ENCODE data around the gene STX8. TPM values are rescaled to one million over a fixed set of nuclear protein-coding genes. Genes with fewer than 3 reads are reported as not detected.

The STX8 gene
- total and polyA plus RNA-seq, 12 donors = 53.3 to 80.1 (median 63.9) TPM

- no peaks in the 10 kb centered on the region for H3K9me3 ChIP-seq
- WGBS, 2 donors = 84 to 91% methylated on average over 5 of the region's 5 CpGs
- no peak overlapping the region for H3K27ac ChIP-seq
- H3K4me3 ChIP-seq = no peak overlapping the region
- intact Hi-C loops (cut with DNase I) = loop anchor here in 4 of 10 donors (10.0 kb wide), 5 partner anchors 56 to 304 kb away; no protein-coding TSS in a partner anchor
- TF ChIP-seq CTCF (IDR thresholded peaks at IDR 0.05) = no peak
- no peaks in the 10 kb centered on the region for H3K27me3 ChIP-seq
- H3K4me1 ChIP-seq = no peaks in the 10 kb centered on the region
- H3K36me3 ChIP-seq = peaks cover 0 to 7% (median 0%) of the 10 kb centered on the region in 9 donors
- DNase-seq (no peak), ATAC-seq (no peak)
Measured at GRCh38 chr17:9298776-9299295, 276.8 kb downstream of the STX8 start.

GRCh38 chr17:9298135-9298534, 277.5 kb downstream of the STX8 start:
- no peak for TF ChIP-seq CTCF (IDR thresholded peaks at IDR 0.05)
- WGBS, 2 donors = 72 to 86% methylated on average over 5 of the region's 5 CpGs
- H3K36me3 ChIP-seq = peaks cover 0 to 7% (median 0%) of the 10 kb centered on the region in 9 donors

DNA sequence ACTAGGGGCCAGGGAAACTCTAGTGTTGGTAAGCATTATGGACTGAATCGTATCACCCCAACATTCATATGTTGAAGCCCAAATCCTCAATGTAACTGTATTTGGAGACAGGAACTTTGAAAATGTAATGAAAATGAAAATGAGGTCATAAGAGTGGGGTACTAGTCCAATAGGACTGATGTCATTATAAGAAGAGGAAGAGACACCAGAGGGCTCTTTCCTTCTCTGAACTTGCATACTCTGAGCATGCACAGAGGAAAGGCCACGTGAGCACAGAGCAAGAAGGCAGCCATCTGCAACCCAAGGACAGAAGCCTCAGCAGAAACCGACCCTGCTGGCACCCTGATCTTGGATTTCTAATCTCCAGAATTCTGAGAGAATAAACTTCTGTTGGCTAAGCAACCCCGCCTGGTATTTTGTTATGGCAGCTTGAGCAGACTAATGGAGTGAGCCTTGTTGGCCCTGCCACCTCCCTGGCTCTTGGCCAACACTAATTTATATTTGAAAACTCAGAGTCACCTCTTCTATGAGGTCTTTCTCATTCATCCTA, 280.9 kb downstream of the STX8 start:
- DNase-seq (no peak), ATAC-seq (no peak)
- intact Hi-C loops (cut with DNase I) = loop anchor here in 6 of 10 donors (5.0 to 10.0 kb wide), 7 partner anchors 60 to 302 kb away; no protein-coding TSS in a partner anchor
- 94 to 98% methylated on average over 4 of the region's 4 CpGs for WGBS, 2 donors
- no peaks in the 10 kb centered on the region for H3K9me3 ChIP-seq
- H3K36me3 ChIP-seq = peaks cover 0 to 7% (median 0%) of the 10 kb centered on the region in 9 donors
- TF ChIP-seq CTCF (IDR thresholded peaks at IDR 0.05) = no peak
- H3K4me3 ChIP-seq = no peak overlapping the region
- H3K27me3 ChIP-seq = no peaks in the 10 kb centered on the region
- H3K4me1 ChIP-seq = peaks cover 0 to 13% (median 5%) of the 10 kb centered on the region in 9 donors
- no peak overlapping the region for H3K27ac ChIP-seq

More at GRCh38 chr17:9298135-9298534, 277.5 kb downstream of the STX8 start:
- DNase-seq = no peak
- ATAC-seq = no peak
- Histone ChIP-seq H3K4me3 (no peak overlapping the region), H3K9me3 (no peaks in the 10 kb centered on the region), H3K27ac (no peak overlapping the region), H3K27me3 (no peaks in the 10 kb centered on the region), H3K4me1 (no peaks in the 10 kb centered on the region)
- intact Hi-C loops (cut with DNase I) = loop anchor here in 4 of 10 donors (10.0 kb wide), 5 partner anchors 57 to 303 kb away; no protein-coding TSS in a partner anchor

DNA sequence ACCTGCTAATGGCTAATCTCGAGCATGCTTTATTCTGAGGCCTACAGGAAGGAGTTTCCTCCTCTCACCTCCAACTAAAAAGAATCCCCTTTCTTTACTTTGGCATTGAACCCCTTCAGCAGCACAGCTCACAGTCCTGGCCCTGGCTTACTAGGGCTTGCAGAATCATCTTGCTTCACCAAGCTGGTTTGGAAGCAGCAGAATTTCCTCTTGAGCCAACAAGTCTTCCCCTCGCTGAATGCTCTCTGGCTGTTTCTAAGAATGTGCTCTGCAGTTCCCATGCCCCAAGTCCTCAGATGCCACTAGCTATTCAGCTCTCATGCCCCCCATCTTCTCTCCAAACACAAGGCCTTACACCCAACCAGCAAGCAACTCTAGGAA, 283.1 kb downstream of the STX8 start:
- Histone ChIP-seq H3K4me3 (no peak overlapping the region), H3K27me3 (no peaks in the 10 kb centered on the region), H3K9me3 (no peaks in the 10 kb centered on the region), H3K27ac (peak overlapping the region in 2 of 10 donors; percentile 21 to 32), H3K4me1 (peaks cover 0 to 15% (median 5%) of the 10 kb centered on the region in 9 donors), H3K36me3 (no peaks in the 10 kb centered on the region)
- intact Hi-C loops (cut with DNase I) = loop anchor here in 8 of 10 donors (1.0 to 10.0 kb wide), 10 partner anchors 62 to 301 kb away; no protein-coding TSS in a partner anchor
- DNase-seq = no peak
- WGBS, 2 donors = 82 to 89% methylated on average over 2 of the region's 2 CpGs
- peak in 1 of 9 donors; percentile 2 for TF ChIP-seq CTCF (IDR thresholded peaks at IDR 0.05)
- peak in 5 of 8 donors; percentile 15 to 35 (median 17) for ATAC-seq
